Pancreas (tissue), 10 donors: ENCODE measurements around the gene ADAD1. TPM values are rescaled to one million over a fixed set of nuclear protein-coding genes. Genes with fewer than 3 reads are reported as not detected.
A peak's percentile ranks its signal among the peaks of the same experiment; 100 is the strongest.
"Not testable (repeated sequence)": the region's sequence is repeated elsewhere in the genome, so short reads cannot be mapped to it uniquely, and the experiment has no call there.

ENCODE experiments used
- ATAC-seq, 4 donors: fragments of 200-7000 bp; cut with Tn5 transposase; one replicate each; pipeline versions ENCODE4 v1.8.0 to v1.9.1; 2020; ENCODE audit warnings: mild to moderate bottlenecking in 4 of 4, moderate library complexity in 4 of 4
- DNase-seq, 6 donors: peaks; one replicate each; pipeline ENCODE4 v3.0.0-alpha.2; 2020
- FAIRE-seq: peaks from 2 replicates; lab custom pipeline; 2012; peaks lifted over from hg19 to GRCh38; lab: Jason Lieb, UNC
- H3K27ac ChIP-seq, 4 donors: fragments of 200-600 bp; sonication (generic); 1 replicate in 3 of 4; 2 replicates in 1 of 4; pipeline versions ENCODE4 v1.5.0 to v1.8.0; 2020
- H3K27me3 ChIP-seq, 4 donors: fragments of 200-600 bp; one replicate each; pipeline ENCODE4 v1.8.0; 2021
- H3K36me3 ChIP-seq, 3 donors: fragments of 200-600 bp; sonication (generic) in 1 of 3; one replicate each; pipeline versions ENCODE4 v1.5.0 to v1.8.0; 2020 to 2021
- H3K4me1 ChIP-seq, 3 donors: fragments of 200-600 bp; one replicate each; pipeline ENCODE4 v1.8.0; 2021
- H3K4me3 ChIP-seq, 4 donors: fragments of 200-600 bp; sonication (generic) in 2 of 4; one replicate each; pipeline versions ENCODE4 v1.5.0 to v1.8.0; 2020 to 2021
- H3K9me3 ChIP-seq, 4 donors: fragments of 200-600 bp; one replicate each; pipeline ENCODE4 v1.8.0; 2021
- CTCF ChIP-seq, 4 donors: fragments of 200-600 bp; sonication (generic) in 3 of 4; IDR thresholded peaks; one replicate each; pipeline versions ENCODE4 v1.5.0 to v1.8.0; 2021; ENCODE audit warnings: antibody characterized with exemption in 4 of 4
- WGBS, 2 donors: extraction: QIAGEN DNeasy Blood & Tissue Kit; methylation state at CpG; one replicate each; pipeline ENCODE4 v1.1.7; 2013; 5-methylcytosine and 5-hydroxymethylcytosine counted together
- intact Hi-C, 3 donors: fragments of 100-400 bp; cut with DNase I; formaldehyde crosslinking; loops; one replicate each; pipeline versions ENCODE4 v1.11.1 to v1.14.2; 2022
- polyA plus RNA-seq, 2 donors: library from polyadenylated mRNA; stranded (reverse); fragments of 200-250 nt; gene quantifications; one replicate each; pipeline ENCODE4 v1.2.3, GENCODE V29; 2013
- total RNA-seq, 6 donors: library from RNA; stranded (reverse); fragmentation: NEBNext Ultra II Directional in 4 of 6; extraction: Animal tissue kit (Norgen Biotek cat#: 25700) in 4 of 6; gene quantifications; one replicate each; pipeline versions ENCODE4 v1.2.1 to v1.2.4, GENCODE V29; 2021 to 2023
- donor health status: healthy with polysubstance abuse.
- donor health status: DM: no; HTN: no; CAD: no; lungs with moderate emphysema.
- donor health status: DM: no; HTN: no; CAD: no.
- donor health status: control.
- donor health status: control.
- donor health status: Bipolar disorder and iron deficiency.
- donor health status: DM: yes; HTN: yes; CAD: no.
- donor health status: DM: no; HTN: no; CAD: no.
- donor health status: DM: no; HTN: no; CAD: no.
- donor health status: DM: yes; HTN: yes; CAD: no.

The ADAD1 gene
- total and polyA plus RNA-seq, 8 donors: not detected

- no peak for ATAC-seq
- Histone ChIP-seq H3K27me3 (no peaks in the 10 kb centered on the region), H3K36me3 (peaks cover 0 to 23% (median 17%) of the 10 kb centered on the region in 3 donors), H3K27ac (no peak overlapping the region), H3K4me1 (no peaks in the 10 kb centered on the region), H3K9me3 (no peaks in the 10 kb centered on the region), H3K4me3 (no peak overlapping the region)
- 96 to 98% methylated on average over 1 of the region's 1 CpG for WGBS, 2 donors
- intact Hi-C loops: no loop called here
- FAIRE-seq: no peak
- no peak for DNase-seq
- no peak for TF ChIP-seq CTCF (IDR thresholded peaks at IDR 0.05)
Observed at GRCh38 chr4:122346036-122346435, 32.8 kb upstream of the ADAD1 start.

DNA sequence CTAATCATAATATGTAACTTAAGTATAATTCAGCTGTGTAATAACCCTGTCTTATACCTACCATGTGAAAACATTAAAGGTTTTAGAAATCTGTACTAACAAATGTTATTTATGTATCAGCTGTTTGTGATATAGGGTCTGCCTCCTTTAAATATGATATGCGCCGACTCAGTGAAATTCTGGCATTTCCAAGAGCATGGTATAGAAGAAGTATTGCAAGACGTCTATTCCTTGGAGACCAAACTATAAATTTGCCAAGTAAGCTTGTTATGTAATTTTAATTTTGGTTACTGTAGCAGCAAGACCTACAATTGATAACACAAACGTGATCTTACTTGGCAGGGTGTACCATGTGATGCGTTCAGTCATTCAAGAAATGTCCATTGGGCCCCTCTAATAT, 32.3 kb upstream of the ADAD1 start:
- FAIRE-seq: no peak

GRCh38 chr4:122356317-122356808, 22.4 kb upstream of the ADAD1 start:
- DNase-seq (no peak), FAIRE-seq (no peak), ATAC-seq (no peak)
- no peak overlapping the region for H3K27ac ChIP-seq
- H3K27me3 ChIP-seq: no peaks in the 10 kb centered on the region
- no peak overlapping the region for H3K4me3 ChIP-seq
- TF ChIP-seq CTCF (IDR thresholded peaks at IDR 0.05): no peak
- intact Hi-C loops: no loop called here
- peaks cover 0 to 25% (median 23%) of the 10 kb centered on the region in 3 donors for H3K36me3 ChIP-seq
- H3K4me1 ChIP-seq: no peaks in the 10 kb centered on the region
- H3K9me3 ChIP-seq: no peaks in the 10 kb centered on the region

More for the DNA sequence above, 32.3 kb upstream of the ADAD1 start:
- H3K36me3 ChIP-seq: peaks cover 0 to 23% (median 17%) of the 10 kb centered on the region in 3 donors
- H3K4me3 ChIP-seq: no peak overlapping the region
- no peaks in the 10 kb centered on the region for H3K27me3 ChIP-seq
- 82 to 83% methylated on average over 5 of the region's 5 CpGs for WGBS, 2 donors
- DNase-seq: no peak
- no peaks in the 10 kb centered on the region for H3K9me3 ChIP-seq
- no peak overlapping the region for H3K27ac ChIP-seq
- no peak for TF ChIP-seq CTCF (IDR thresholded peaks at IDR 0.05)
- no peak for ATAC-seq
- intact Hi-C loops: no loop called here
- H3K4me1 ChIP-seq: no peaks in the 10 kb centered on the region

GRCh38 chr4:122360754-122361153, 18.1 kb upstream of the ADAD1 start:
- H3K36me3 ChIP-seq: peaks cover 0 to 35% (median 24%) of the 10 kb centered on the region in 3 donors
- H3K27me3 ChIP-seq: no peaks in the 10 kb centered on the region
- DNase-seq (no peak), ATAC-seq (no peak), FAIRE-seq (no peak)
- H3K4me3 ChIP-seq: no peak overlapping the region
- 95 to 97% methylated on average over 3 of the region's 3 CpGs for WGBS, 2 donors
- no peaks in the 10 kb centered on the region for H3K9me3 ChIP-seq
- intact Hi-C loops: no loop called here
- TF ChIP-seq CTCF (IDR thresholded peaks at IDR 0.05): no peak
- no peaks in the 10 kb centered on the region for H3K4me1 ChIP-seq
- no peak overlapping the region for H3K27ac ChIP-seq

DNA sequence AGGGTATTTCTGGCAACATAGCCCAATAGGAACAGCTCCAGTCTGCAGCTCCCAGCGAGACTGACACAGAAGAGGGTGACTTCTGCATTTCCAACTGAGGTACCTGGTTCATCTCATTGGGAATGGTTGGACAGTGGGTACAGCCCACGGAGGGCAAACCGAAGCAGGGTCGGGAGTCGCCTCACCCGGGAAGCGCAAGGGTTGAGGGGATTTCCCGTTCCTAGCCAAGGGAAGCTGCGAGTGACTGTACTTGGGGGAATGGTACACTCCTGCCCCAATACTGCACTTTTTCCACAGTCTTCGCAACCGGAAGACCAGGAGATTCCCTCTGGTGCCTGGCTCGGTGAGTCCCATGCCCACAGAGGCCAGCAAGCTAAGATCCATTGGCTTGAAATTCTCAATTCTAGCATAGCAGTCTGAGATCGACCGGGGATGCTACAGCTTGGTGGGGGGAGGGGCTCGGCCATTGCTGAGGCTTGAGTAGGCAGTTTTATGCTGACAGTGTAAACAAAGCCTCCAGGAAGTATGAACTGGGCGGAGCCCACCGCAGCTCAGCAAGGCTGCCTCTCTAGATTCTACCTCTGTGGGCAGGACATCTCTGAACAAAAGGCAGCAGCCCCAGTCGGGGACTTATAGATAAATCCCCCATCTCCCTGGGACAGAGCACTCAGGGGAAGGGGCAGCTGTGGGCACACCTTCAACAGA, 14.0 kb upstream of the ADAD1 start:
- H3K27me3 ChIP-seq: no peaks in the 10 kb centered on the region
- FAIRE-seq: no peak
- no peaks in the 10 kb centered on the region for H3K4me1 ChIP-seq
- peaks cover 0 to 17% (median 11%) of the 10 kb centered on the region in 3 donors for H3K36me3 ChIP-seq
- H3K4me3 ChIP-seq: no peak overlapping the region
- no peaks in the 10 kb centered on the region for H3K9me3 ChIP-seq
- ATAC-seq: no peak
- peak in 2 of 6 donors; percentile 26 to 38 for DNase-seq
- 83 to 93% methylated on average over 18 of the region's 18 CpGs for WGBS, 2 donors
- H3K27ac ChIP-seq: no peak overlapping the region
- no peak for TF ChIP-seq CTCF (IDR thresholded peaks at IDR 0.05)
- intact Hi-C loops: no loop called here

- ATAC-seq, intact Hi-C loops, FAIRE-seq, H3K4me3 ChIP-seq, H3K27me3 ChIP-seq, H3K27ac ChIP-seq, H3K4me1 ChIP-seq, DNase-seq, H3K36me3 ChIP-seq, H3K9me3 ChIP-seq: not testable (repeated sequence)
- 79 to 92% methylated on average over 3 of the region's 3 CpGs for WGBS, 2 donors
Observed at GRCh38 chr4:122368786-122369185, 10.0 kb upstream of the ADAD1 start.
